H9 (cell line): ENCODE measurements around the gene SERPING1. TPM values are rescaled to one million over a fixed set of nuclear protein-coding genes. Genes with fewer than 3 reads are reported as not detected.

ENCODE experiments used
- DNase-seq: peaks from one replicate; pipeline ENCODE4 v3.0.0-alpha.2; 2017
- H2AFZ ChIP-seq: one replicate; pipeline ENCODE4 v1.6.1; 2013; ENCODE audit warnings: mild to moderate bottlenecking, low read length, control low read depth, moderate library complexity
- H2AK5ac ChIP-seq: 2 replicates; pipeline ENCODE4 v1.6.1; 2013; ENCODE audit warnings: low read length, control low read depth, mixed read lengths; ENCODE audit not compliant: insufficient read length
- H2BK120ac ChIP-seq: one replicate; pipeline ENCODE4 v1.6.1; 2013; ENCODE audit warnings: low read depth, mild to moderate bottlenecking, low read length, control low read depth, inconsistent platforms; ENCODE audit not compliant: poor library complexity, severe bottlenecking
- H2BK12ac ChIP-seq: 2 replicates; pipeline ENCODE4 v1.6.1; 2013; ENCODE audit warnings: low read length, control low read depth, mixed read lengths, low read depth; ENCODE audit not compliant: insufficient read length
- H2BK15ac ChIP-seq: 2 replicates; pipeline ENCODE4 v1.6.1; 2013; ENCODE audit warnings: low read depth, low read length, control low read depth
- H2BK20ac ChIP-seq: one replicate; pipeline ENCODE4 v1.6.1; 2013; ENCODE audit warnings: low read depth, mild to moderate bottlenecking, low read length, control low read depth, inconsistent platforms; ENCODE audit not compliant: poor library complexity, severe bottlenecking
- H2BK5ac ChIP-seq: 2 replicates; pipeline ENCODE4 v1.6.1; 2013; ENCODE audit warnings: low read length, control low read depth, mixed read lengths; ENCODE audit not compliant: insufficient read length
- H3K14ac ChIP-seq: 2 replicates; pipeline ENCODE4 v1.6.1; 2013; ENCODE audit warnings: low read length, control low read depth; ENCODE audit not compliant: insufficient read depth
- H3K18ac ChIP-seq: 2 replicates; pipeline ENCODE4 v1.6.1; 2013; ENCODE audit warnings: low read depth, mild to moderate bottlenecking, mixed read lengths, low read length, control low read depth; ENCODE audit not compliant: insufficient read length
- H3K23ac ChIP-seq: 2 replicates; pipeline ENCODE4 v1.6.1; 2013; ENCODE audit warnings: low read length, control low read depth, mixed read lengths, low read depth; ENCODE audit not compliant: insufficient read length
- H3K23me2 ChIP-seq: 2 replicates; pipeline ENCODE4 v1.6.1; 2013; ENCODE audit warnings: low read depth, mild to moderate bottlenecking, mixed read lengths, low read length, control low read depth; ENCODE audit not compliant: insufficient read length, poor library complexity, severe bottlenecking
- H3K27ac ChIP-seq: 2 replicates; pipeline ENCODE4 v1.5.1; 2013; ENCODE audit warnings: low read length, control low read depth, mixed read lengths, low read depth; ENCODE audit not compliant: insufficient read length
- H3K27me3 ChIP-seq: 2 replicates; pipeline ENCODE4 v1.6.1; 2013; ENCODE audit warnings: low read length, control low read depth, inconsistent platforms; ENCODE audit not compliant: insufficient read depth
- H3K4ac ChIP-seq: 2 replicates; pipeline ENCODE4 v1.6.1; 2013; ENCODE audit warnings: low read depth, mild to moderate bottlenecking, control low read depth, inconsistent platforms, low read length, moderate library complexity
- H3K4me1 ChIP-seq: 2 replicates; pipeline ENCODE4 v1.6.1; 2013; ENCODE audit warnings: low read length, control low read depth, inconsistent platforms; ENCODE audit not compliant: insufficient read depth
- H3K4me2 ChIP-seq: 2 replicates; pipeline ENCODE4 v1.6.1; 2013; ENCODE audit warnings: low read length, control low read depth, mixed read lengths; ENCODE audit not compliant: insufficient read length, insufficient read depth
- H3K56ac ChIP-seq: 2 replicates; pipeline ENCODE4 v1.6.1; 2013; ENCODE audit warnings: low read depth, mild to moderate bottlenecking, mixed read lengths, low read length, control low read depth; ENCODE audit not compliant: insufficient read length
- H3K79me1 ChIP-seq: 2 replicates; pipeline ENCODE4 v1.6.1; 2013; ENCODE audit warnings: low read depth, mild to moderate bottlenecking, moderate library complexity, low read length, control low read depth, inconsistent platforms; ENCODE audit not compliant: insufficient read depth, poor library complexity, severe bottlenecking
- H3K79me2 ChIP-seq: 2 replicates; pipeline ENCODE4 v1.6.1; 2013; ENCODE audit warnings: low read length, control low read depth, inconsistent platforms; ENCODE audit not compliant: insufficient read depth
- H3K9ac ChIP-seq: 2 replicates; pipeline ENCODE4 v1.6.1; 2013; ENCODE audit warnings: low read length, control low read depth, mixed read lengths; ENCODE audit not compliant: insufficient read length; ENCODE audit errors: extremely low read depth
- H3K9me3 ChIP-seq: one replicate; pipeline ENCODE4 v1.6.1; 2013; ENCODE audit warnings: low read depth, low read length, inconsistent platforms; ENCODE audit not compliant: control insufficient read depth
- H3T11ph ChIP-seq: one replicate; pipeline ENCODE4 v1.6.1; 2013; ENCODE audit warnings: mild to moderate bottlenecking, low read length, control low read depth, inconsistent platforms
- H4K20me1 ChIP-seq: one replicate; pipeline ENCODE4 v1.6.1; 2013; ENCODE audit not compliant: control insufficient read depth, insufficient read length, insufficient read depth
- H4K5ac ChIP-seq: 2 replicates; pipeline ENCODE4 v1.6.1; 2013; ENCODE audit warnings: low read depth, mild to moderate bottlenecking, mixed read lengths, low read length, control low read depth; ENCODE audit not compliant: insufficient read length
- H4K8ac ChIP-seq: replicated peaks from 2 replicates; pipeline ENCODE4 v1.6.1; 2013; ENCODE audit warnings: low read length, control low read depth, mixed read lengths, low read depth; ENCODE audit not compliant: insufficient read length
- H4K91ac ChIP-seq: 2 replicates; pipeline ENCODE4 v1.6.1; 2013; ENCODE audit warnings: low read depth, mild to moderate bottlenecking, moderate library complexity, mixed read lengths, low read length, control low read depth; ENCODE audit not compliant: insufficient read length
- H3K27ac Mint-ChIP-seq, 3 experiments: 2 replicates in 2 of 3; 3 replicates in 1 of 3; pipeline ENCODE4 v1.8.0; 2020 to 2021; ENCODE audit warnings: mixed read lengths in 3 of 3, mild to moderate bottlenecking in 1 of 3, moderate library complexity in 1 of 3
- H3K27me3 Mint-ChIP-seq: 2 replicates; pipeline ENCODE4 v1.8.0; 2021; ENCODE audit warnings: low read depth, mild to moderate bottlenecking, moderate library complexity, mixed read lengths
- H3K36me3 Mint-ChIP-seq, 3 experiments: 2 replicates in 2 of 3; 3 replicates in 1 of 3; pipeline ENCODE4 v1.8.0; 2020 to 2021; ENCODE audit warnings: low read depth in 3 of 3, mixed read lengths in 3 of 3; ENCODE audit not compliant: insufficient read depth in 1 of 3
- H3K4me1 Mint-ChIP-seq, 2 experiments: 2 replicates each; pipeline ENCODE4 v1.8.0; 2020; ENCODE audit warnings: mixed read lengths in 2 of 2
- H3K4me3 Mint-ChIP-seq, 2 experiments: 2 replicates in 1 of 2; 3 replicates in 1 of 2; pipeline ENCODE4 v1.8.0; 2020 to 2021; ENCODE audit warnings: mild to moderate bottlenecking in 2 of 2, mixed read lengths in 2 of 2, moderate library complexity in 1 of 2
- H3K9me3 Mint-ChIP-seq, 2 experiments: 2 replicates in 1 of 2; 3 replicates in 1 of 2; pipeline ENCODE4 v1.8.0; 2020; ENCODE audit warnings: mild to moderate bottlenecking in 2 of 2, mixed read lengths in 2 of 2, moderate library complexity in 1 of 2
- WGBS: extraction: QIAGEN DNeasy Blood & Tissue Kit; methylation state at CpG from one replicate; pipeline ENCODE4 v1.1.7; 2013; ENCODE audit warnings: missing lambda C conversion rate, low lambda C conversion rate, mixed read lengths; ENCODE audit not compliant: insufficient read length; ENCODE audit errors: extremely low coverage; 5-methylcytosine and 5-hydroxymethylcytosine counted together
- total RNA-seq: library from RNA; stranded (reverse); gene quantifications from 2 replicates; pipeline ENCODE4 v1.2.1, GENCODE V29; 2021
- TF ChIP-seq, protein P1 (sequence below): fragments of 200-600 bp; sonication (generic); conservative IDR thresholded peaks from 3 replicates; pipeline ENCODE4 v1.8.0; 2021; ENCODE audit warnings: antibody characterized with exemption, mild to moderate bottlenecking

The SERPING1 gene
- total RNA-seq, 1 experiment from 2014 or later: 35.2 TPM

GRCh38 chr11:57640068-57640800 lies 42.7 kb downstream of the SERPING1 start:
- Histone ChIP-seq H2BK5ac (no peak overlapping the region), H2AK5ac (no peak overlapping the region), H2BK12ac (no peak overlapping the region), H3K18ac (peak overlapping the region; percentile 21), H3K4me1 (peaks cover 10% of the 10 kb centered on the region; the same call in 1 of the 2 replicates), H4K5ac (no peak overlapping the region), H2BK15ac (no peak overlapping the region), H3K9ac (peak overlapping the region; percentile 79), H2BK120ac (no peak overlapping the region), H2BK20ac (no peak overlapping the region), H4K8ac (no peak overlapping the region), H3K23ac (no peak overlapping the region), H3K56ac (no peak overlapping the region), H4K20me1 (peaks cover 2% of the 10 kb centered on the region), H3T11ph (no peak overlapping the region), H2AFZ (no peak overlapping the region), H3K27ac (peak overlapping the region; percentile 59), H3K4me2 (peak overlapping the region; percentile 88), H3K14ac (peak overlapping the region; percentile 72), H3K79me2 (peaks cover 7% of the 10 kb centered on the region; the same call in 1 of the 2 replicates), H3K4ac (no peak overlapping the region), H3K23me2 (peaks cover 11% of the 10 kb centered on the region), H3K79me1 (no peaks in the 10 kb centered on the region), H3K9me3 (no peaks in the 10 kb centered on the region), H3K27me3 (no peaks in the 10 kb centered on the region), H4K91ac (peak overlapping the region; percentile 31)
- H3K27me3 Mint-ChIP-seq: no peaks in the 10 kb centered on the region
- no peak for DNase-seq
- TF ChIP-seq, protein P1, sequence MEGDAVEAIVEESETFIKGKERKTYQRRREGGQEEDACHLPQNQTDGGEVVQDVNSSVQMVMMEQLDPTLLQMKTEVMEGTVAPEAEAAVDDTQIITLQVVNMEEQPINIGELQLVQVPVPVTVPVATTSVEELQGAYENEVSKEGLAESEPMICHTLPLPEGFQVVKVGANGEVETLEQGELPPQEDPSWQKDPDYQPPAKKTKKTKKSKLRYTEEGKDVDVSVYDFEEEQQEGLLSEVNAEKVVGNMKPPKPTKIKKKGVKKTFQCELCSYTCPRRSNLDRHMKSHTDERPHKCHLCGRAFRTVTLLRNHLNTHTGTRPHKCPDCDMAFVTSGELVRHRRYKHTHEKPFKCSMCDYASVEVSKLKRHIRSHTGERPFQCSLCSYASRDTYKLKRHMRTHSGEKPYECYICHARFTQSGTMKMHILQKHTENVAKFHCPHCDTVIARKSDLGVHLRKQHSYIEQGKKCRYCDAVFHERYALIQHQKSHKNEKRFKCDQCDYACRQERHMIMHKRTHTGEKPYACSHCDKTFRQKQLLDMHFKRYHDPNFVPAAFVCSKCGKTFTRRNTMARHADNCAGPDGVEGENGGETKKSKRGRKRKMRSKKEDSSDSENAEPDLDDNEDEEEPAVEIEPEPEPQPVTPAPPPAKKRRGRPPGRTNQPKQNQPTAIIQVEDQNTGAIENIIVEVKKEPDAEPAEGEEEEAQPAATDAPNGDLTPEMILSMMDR: no peak
- no CpG with 5 or more reads among the region's 9 CpGs for WGBS
- H3K9me3 Mint-ChIP-seq: peaks cover 6 to 10% of the 10 kb centered on the region in 2 experiments; a peak in 4 of 5 replicates
- peaks cover 58 to 68% of the 10 kb centered on the region in 2 experiments for H3K4me1 Mint-ChIP-seq
- H3K4me3 Mint-ChIP-seq: peak overlapping the region; percentile 94 to 100
- H3K27ac Mint-ChIP-seq: peak overlapping the region; percentile 95 to 100 (median 99)
- H3K36me3 Mint-ChIP-seq: peaks cover 33 to 52% (median 45%) of the 10 kb centered on the region in 3 experiments
